Upper lobe of left lung (tissue), 4 donors: Measurements from ENCODE around the gene NISCH.

Experiments used
- EP300 ChIP-seq, 4 donors: sonication (generic); formaldehyde crosslinking; IDR thresholded peaks; one replicate each; pipeline ENCODE4 v1.5.1; 2017; ENCODE audit warnings: antibody characterized with exemption in 4 of 4, control low read depth in 2 of 4
- POLR2A ChIP-seq, 4 donors: fragments of 450-650 bp; IDR thresholded peaks; one replicate each; pipeline ENCODE4 v1.5.1; 2016 to 2017; ENCODE audit warnings: antibody characterized with exemption in 4 of 4, mild to moderate bottlenecking in 2 of 4
- POLR2AphosphoS5 ChIP-seq, 2 donors: sonication (generic); formaldehyde crosslinking; IDR thresholded peaks; one replicate each; pipeline ENCODE4 v1.5.1; 2017; ENCODE audit warnings: antibody characterized with exemption in 2 of 2
- TF ChIP-seq, protein P1 (sequence below), 6 experiments: fragments of 450-650 bp in 4 of 6; fragments of 200-600 bp in 2 of 6; sonication (generic) in 2 of 6; IDR thresholded peaks; one replicate each; pipeline ENCODE4 v1.5.1; 2016 to 2019; ENCODE audit warnings: antibody characterized with exemption in 6 of 6

DNA sequence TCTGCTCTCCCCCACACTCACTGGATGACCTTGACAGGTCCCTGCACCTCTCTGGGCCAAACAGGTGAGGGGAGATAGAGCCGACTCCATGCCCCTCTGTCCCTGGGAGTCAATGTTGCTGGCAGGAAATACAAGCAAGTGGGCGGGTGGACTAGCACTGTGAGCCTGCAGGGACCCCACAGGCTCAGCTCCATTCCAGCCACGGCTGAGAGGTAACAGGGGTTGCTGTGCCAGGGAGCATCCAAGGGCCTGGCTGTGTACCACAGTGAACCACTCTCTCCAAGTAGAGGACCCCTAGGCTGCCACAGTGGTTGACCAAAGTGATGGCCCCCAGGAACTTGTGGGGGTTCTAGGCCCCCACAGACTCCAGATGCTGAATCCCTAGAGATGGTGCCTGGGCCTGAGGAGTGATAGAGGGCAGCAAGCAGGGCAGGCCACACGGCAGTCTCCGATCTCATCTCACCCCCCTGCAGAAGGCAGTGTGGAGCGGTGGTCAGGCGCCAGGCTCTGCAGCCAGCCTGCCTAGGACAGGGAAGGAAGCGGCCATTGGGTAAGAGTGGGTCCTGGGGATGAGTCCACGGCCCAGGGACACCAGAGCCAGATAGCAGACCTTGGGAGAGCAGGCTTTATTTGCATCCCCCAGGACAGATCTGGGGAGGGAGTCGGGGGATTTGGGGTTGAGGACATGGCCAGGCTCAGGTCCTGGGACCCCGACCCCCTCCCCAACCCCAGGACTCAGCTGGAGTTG is 4.7 kb upstream of the NISCH start:
- TF ChIP-seq, protein P1, sequence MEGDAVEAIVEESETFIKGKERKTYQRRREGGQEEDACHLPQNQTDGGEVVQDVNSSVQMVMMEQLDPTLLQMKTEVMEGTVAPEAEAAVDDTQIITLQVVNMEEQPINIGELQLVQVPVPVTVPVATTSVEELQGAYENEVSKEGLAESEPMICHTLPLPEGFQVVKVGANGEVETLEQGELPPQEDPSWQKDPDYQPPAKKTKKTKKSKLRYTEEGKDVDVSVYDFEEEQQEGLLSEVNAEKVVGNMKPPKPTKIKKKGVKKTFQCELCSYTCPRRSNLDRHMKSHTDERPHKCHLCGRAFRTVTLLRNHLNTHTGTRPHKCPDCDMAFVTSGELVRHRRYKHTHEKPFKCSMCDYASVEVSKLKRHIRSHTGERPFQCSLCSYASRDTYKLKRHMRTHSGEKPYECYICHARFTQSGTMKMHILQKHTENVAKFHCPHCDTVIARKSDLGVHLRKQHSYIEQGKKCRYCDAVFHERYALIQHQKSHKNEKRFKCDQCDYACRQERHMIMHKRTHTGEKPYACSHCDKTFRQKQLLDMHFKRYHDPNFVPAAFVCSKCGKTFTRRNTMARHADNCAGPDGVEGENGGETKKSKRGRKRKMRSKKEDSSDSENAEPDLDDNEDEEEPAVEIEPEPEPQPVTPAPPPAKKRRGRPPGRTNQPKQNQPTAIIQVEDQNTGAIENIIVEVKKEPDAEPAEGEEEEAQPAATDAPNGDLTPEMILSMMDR (IDR thresholded peaks at IDR 0.05) = no peak
- TF ChIP-seq POLR2A (IDR thresholded peaks at IDR 0.05) (no peak), POLR2AphosphoS5 (IDR thresholded peaks at IDR 0.05) (no peak), EP300 (IDR thresholded peaks at IDR 0.05) (no peak)
